Liver (tissue), 9 donors: ENCODE measurements around the gene FAT1. TPM values are rescaled to one million over a fixed set of nuclear protein-coding genes. Genes with fewer than 3 reads are reported as not detected.
A peak's percentile ranks its signal among the peaks of the same experiment; 100 is the strongest.

Experiments
- DNase-seq: peaks from one replicate; pipeline ENCODE4 v3.0.0-alpha.2; 2017; ENCODE audit warnings: low spot score
- H3K27ac ChIP-seq, 2 donors: one replicate each; pipeline ENCODE4 v1.7.0; 2013; ENCODE audit warnings: inconsistent platforms in 2 of 2, low read length in 2 of 2, control low read depth in 1 of 2, low read depth in 1 of 2, mild to moderate bottlenecking in 1 of 2
- H3K27me3 ChIP-seq, 4 donors: one replicate each; pipeline versions ENCODE4 v1.6.1 to v1.7.0; 2013; ENCODE audit warnings: low read length in 3 of 4, inconsistent platforms in 1 of 4, mild to moderate bottlenecking in 1 of 4, moderate library complexity in 1 of 4; ENCODE audit not compliant: control insufficient read depth in 4 of 4, insufficient read depth in 4 of 4
- H3K36me3 ChIP-seq, 4 donors: one replicate each; pipeline versions ENCODE4 v1.6.1 to v1.7.0; 2013; ENCODE audit warnings: low read length in 3 of 4, mild to moderate bottlenecking in 3 of 4, low read depth in 1 of 4, moderate library complexity in 1 of 4; ENCODE audit not compliant: control insufficient read depth in 4 of 4, insufficient read depth in 3 of 4
- H3K4me1 ChIP-seq, 4 donors: one replicate each; pipeline versions ENCODE4 v1.6.1 to v1.7.0; 2013; ENCODE audit warnings: low read length in 3 of 4, mild to moderate bottlenecking in 3 of 4, moderate library complexity in 1 of 4; ENCODE audit not compliant: control insufficient read depth in 4 of 4, insufficient read depth in 4 of 4
- H3K4me3 ChIP-seq, 3 donors: one replicate each; pipeline versions ENCODE4 v1.6.1 to v1.7.0; 2013; ENCODE audit warnings: low read length in 3 of 3, control low read depth in 1 of 3, low read depth in 1 of 3, mild to moderate bottlenecking in 1 of 3
- H3K9ac ChIP-seq, 2 donors: one replicate each; pipeline ENCODE4 v1.7.0; 2013; ENCODE audit warnings: low read length in 2 of 2, mild to moderate bottlenecking in 2 of 2, moderate library complexity in 2 of 2, control low read depth in 1 of 2, low read depth in 1 of 2
- H3K9me3 ChIP-seq, 4 donors: one replicate each; pipeline versions ENCODE4 v1.6.1 to v1.7.0; 2013; ENCODE audit warnings: low read length in 3 of 4; ENCODE audit not compliant: control insufficient read depth in 4 of 4
- ATF3 ChIP-seq: IDR thresholded peaks from 2 replicates; pipeline ENCODE4 v1.6.1; 2016; ENCODE audit warnings: antibody characterized with exemption
- CTCF ChIP-seq: fragments of 150-350 bp; IDR thresholded peaks from 2 replicates; pipeline ENCODE4 v1.5.1; 2017; ENCODE audit warnings: improper control_type of control experiment, low read depth, low read length; ENCODE audit not compliant: missing input control
- FOXA1 ChIP-seq: IDR thresholded peaks from 2 replicates; pipeline ENCODE4 v1.6.1; 2016; ENCODE audit warnings: antibody characterized with exemption
- HNF4A ChIP-seq, 2 donors: conservative IDR thresholded peaks; 2 replicates each; pipeline ENCODE4 v1.6.1; 2016; ENCODE audit warnings: antibody characterized with exemption in 2 of 2, mild to moderate bottlenecking in 2 of 2
- MAX ChIP-seq: IDR thresholded peaks from 2 replicates; pipeline ENCODE4 v1.6.1; 2016; ENCODE audit warnings: antibody characterized with exemption
- NR2F2 ChIP-seq: IDR thresholded peaks from 2 replicates; pipeline ENCODE4 v1.6.1; 2016; ENCODE audit warnings: antibody characterized with exemption
- RAD21 ChIP-seq, 2 donors: IDR thresholded peaks; 2 replicates each; pipeline ENCODE4 v1.6.1; 2016; ENCODE audit warnings: antibody characterized with exemption in 2 of 2, mild to moderate bottlenecking in 2 of 2
- RXRA ChIP-seq, 2 donors: IDR thresholded peaks; 2 replicates each; pipeline ENCODE4 v1.6.1; 2017 to 2018; ENCODE audit warnings: antibody characterized with exemption in 2 of 2, mild to moderate bottlenecking in 1 of 2
- SP1 ChIP-seq: IDR thresholded peaks from 2 replicates; pipeline ENCODE4 v1.6.1; 2018; ENCODE audit warnings: antibody characterized with exemption, mild to moderate bottlenecking
- WGBS: extraction: QIAGEN DNeasy Blood & Tissue Kit; methylation state at CpG from one replicate; pipeline ENCODE4 v1.1.7; 2013; 5-methylcytosine and 5-hydroxymethylcytosine counted together
- polyA plus RNA-seq, 2 donors: library from polyadenylated mRNA; stranded (reverse) in 1 of 2; unstranded in 1 of 2; fragments of 200-250 nt in 1 of 2; fragments of >200 nt in 1 of 2; fragmentation: Nextera tagmentation in 1 of 2; extraction: Ambion mirVana in 1 of 2; gene quantifications; one replicate each; pipeline versions ENCODE4 v1.2.1 to v1.2.3, GENCODE V29; 2013 to 2015
- total RNA-seq, 2 donors: library from RNA; depleted of rRNA; stranded (reverse); fragments of >200 nt; gene quantifications; one replicate each; pipeline ENCODE4 v1.2.3, GENCODE V29; 2014
- donor health status: healthy.
- donor health status: healthy.
- donor health status: healthy.
- donor health status: healthy.
- donor health status: healthy.

Gene FAT1
- total and polyA plus RNA-seq, 4 donors: 10.0 to 48.0 (median 30.0) TPM

- no peak overlapping the region for H3K9ac ChIP-seq
- H3K4me1 ChIP-seq: peaks cover 3 to 32% (median 17%) of the 10 kb centered on the region in 4 donors
- no peak overlapping the region for H3K4me3 ChIP-seq
- H3K27me3 ChIP-seq: no peaks in the 10 kb centered on the region
- H3K27ac ChIP-seq: no peak overlapping the region
- H3K9me3 ChIP-seq: no peaks in the 10 kb centered on the region
- TF ChIP-seq NR2F2 (no peak), FOXA1 (no peak), RXRA (IDR thresholded peaks at IDR 0.05) (peak in 1 of 2 donors; percentile 8), HNF4A (conservative IDR thresholded peaks at IDR 0.05) (peak; percentile 39 to 40), RAD21 (IDR thresholded peaks at IDR 0.05) (peak in 1 of 2 donors; percentile 52), SP1 (no peak)
- no peaks in the 10 kb centered on the region for H3K36me3 ChIP-seq
- DNase-seq: no peak
- 41% methylated on average over 4 of the region's 4 CpGs for WGBS
Observed at GRCh38 chr4:186728631-186729271, 5.1 kb upstream of the FAT1 start.

GRCh38 chr4:186727977-186728519, 4.4 kb upstream of the FAT1 start:
- H3K4me3 ChIP-seq: no peak overlapping the region
- no peak for DNase-seq

More at GRCh38 chr4:186727977-186728519, 4.4 kb upstream of the FAT1 start:
- 74% methylated on average over 6 of the region's 6 CpGs for WGBS
- no peaks in the 10 kb centered on the region for H3K27me3 ChIP-seq
- no peak overlapping the region for H3K27ac ChIP-seq
- peaks cover 3 to 34% (median 20%) of the 10 kb centered on the region in 4 donors for H3K4me1 ChIP-seq
- H3K36me3 ChIP-seq: no peaks in the 10 kb centered on the region
- H3K9ac ChIP-seq: no peak overlapping the region
- no peaks in the 10 kb centered on the region for H3K9me3 ChIP-seq
- TF ChIP-seq SP1: no peak
- TF ChIP-seq MAX: no peak
- TF ChIP-seq CTCF: no peak
- TF ChIP-seq ATF3: no peak
